HG03095 (cell line): ENCODE data around the gene SENP8.

Source experiments
- ATAC-seq: cut with Tn5 transposase; IDR thresholded peaks from one replicate; pipeline ENCODE4 v1.9.1; 2021; ENCODE audit warnings: moderate library complexity; ENCODE audit not compliant: unreplicated experiment

Gene SENP8

GRCh38 chr15:72173864-72174550 is 55.8 kb downstream of the SENP8 start:
- no peak for ATAC-seq

DNA sequence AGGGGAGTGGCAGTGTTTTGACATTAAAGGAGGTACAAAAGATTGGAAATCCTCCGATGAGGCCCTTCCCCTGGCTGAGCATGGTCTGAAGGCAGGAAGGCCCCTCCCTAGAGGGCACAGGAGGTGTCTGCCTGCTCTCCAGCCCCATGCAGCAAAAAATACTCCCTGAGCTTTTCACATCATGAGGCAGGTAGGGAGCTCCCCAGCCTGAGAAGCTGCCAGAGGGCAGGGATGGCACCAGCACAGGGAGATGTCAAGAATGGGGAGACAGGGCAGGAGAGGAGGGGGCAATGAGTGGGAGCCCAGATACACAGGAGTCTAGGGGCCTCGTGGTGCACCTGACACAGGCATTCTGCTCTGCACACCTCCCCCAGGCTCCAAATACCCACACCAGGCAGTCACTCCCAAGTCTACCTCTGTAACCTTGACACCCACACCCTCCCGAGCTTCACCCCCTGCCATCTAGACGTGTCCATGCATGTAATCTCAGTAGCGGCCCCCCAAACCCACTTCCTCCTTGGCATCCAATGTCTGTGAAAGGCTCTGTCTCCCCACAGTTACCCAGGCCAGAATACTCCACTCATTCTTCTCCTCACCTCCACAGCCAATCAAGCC is 56.5 kb downstream of the SENP8 start:
- no peak for ATAC-seq

DNA sequence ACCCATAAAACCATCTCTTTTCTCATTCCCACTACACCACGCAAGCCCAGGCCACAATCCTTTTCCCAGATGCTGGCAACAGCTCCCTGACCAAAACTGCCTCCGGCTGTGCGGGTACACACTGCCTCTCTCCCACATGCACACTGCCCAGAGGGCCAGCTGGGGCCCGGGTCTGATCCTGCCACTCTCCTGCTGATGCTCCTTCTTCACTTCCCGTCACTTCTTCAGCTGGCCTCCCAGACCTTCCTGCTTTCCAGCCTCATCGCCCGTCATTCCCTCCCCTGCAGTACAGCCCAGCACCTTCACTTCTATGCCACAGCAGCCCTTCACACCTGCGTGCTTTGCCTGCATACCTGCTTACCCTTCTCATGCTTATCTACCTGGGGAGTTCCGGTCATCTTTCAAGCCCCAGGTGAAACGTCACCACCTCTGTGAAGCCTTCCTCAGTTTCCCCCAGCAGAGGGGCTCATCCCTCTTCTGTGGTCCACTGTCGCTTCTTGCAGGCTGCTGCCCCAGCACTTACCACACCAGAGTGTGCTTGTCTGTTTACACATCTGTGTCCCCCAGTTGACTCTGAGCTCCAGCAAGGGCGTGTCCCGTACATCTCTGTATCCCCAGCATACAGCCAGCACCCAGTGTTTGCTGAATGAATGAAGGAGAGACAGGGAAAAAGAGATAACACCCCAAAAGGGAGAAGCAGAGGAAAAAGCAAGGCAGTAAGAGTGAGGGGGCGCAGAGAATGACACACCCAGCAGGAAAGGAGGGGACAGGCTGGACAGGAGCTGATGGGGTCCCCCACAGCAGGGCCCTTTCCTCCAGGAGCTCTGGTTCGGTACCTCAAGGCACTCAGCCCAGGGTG is 57.2 kb downstream of the SENP8 start:
- ATAC-seq = no peak

- ATAC-seq = no peak
Observed at GRCh38 chr15:72176159-72176558, 58.0 kb downstream of the SENP8 start.

DNA sequence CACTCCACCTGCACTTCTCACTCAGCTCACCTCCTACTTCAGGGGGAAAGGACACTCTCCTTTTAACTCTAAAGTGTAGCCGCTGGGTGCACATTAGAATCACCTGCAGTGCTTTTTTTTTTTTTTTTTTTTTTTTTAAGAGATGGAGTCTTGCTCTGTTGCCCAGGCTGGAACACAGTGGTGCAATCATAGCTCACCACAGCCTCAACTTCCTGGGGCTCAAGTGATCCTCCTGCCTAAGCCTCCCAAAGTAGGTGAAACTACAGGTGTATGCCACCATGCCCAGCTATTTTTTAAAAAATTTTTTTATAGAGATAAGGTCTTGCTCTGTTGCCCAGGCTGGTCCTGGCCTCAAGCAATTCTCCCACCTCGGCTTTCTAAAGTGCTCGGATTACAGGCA is 58.5 kb downstream of the SENP8 start:
- no peak for ATAC-seq

DNA sequence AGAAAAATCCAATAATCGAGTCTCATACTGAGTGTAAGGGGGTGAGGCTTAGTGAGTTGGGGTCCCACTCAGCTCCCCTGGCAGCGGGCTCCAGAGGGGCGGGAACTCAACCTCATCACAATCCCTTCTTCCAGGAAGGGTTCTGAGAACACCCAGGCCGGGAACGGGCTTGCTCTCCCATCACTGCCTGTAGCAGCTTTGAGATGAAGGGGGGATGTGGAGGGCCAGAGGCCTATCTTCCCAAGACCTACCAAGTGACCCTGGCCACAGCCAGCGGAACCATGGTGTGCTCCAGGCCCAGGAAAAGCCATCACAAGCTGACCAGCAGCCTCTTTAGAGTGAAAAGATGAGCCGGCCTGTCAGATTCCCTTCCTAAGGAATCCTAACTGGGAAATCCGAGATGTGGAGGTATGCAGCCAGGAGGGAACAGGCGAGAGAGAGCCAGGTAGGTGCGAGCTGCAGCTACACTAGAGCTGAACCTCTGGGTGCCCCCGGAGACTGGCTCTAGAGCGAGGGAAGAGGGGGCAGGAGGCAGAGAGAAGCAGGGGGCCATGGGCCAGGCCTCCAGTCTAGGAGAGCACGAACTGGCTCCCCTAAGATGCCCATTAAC is 60.9 kb downstream of the SENP8 start:
- no peak for ATAC-seq

- ATAC-seq = no peak
Observed at GRCh38 chr15:72179950-72180581, 61.9 kb downstream of the SENP8 start.

DNA sequence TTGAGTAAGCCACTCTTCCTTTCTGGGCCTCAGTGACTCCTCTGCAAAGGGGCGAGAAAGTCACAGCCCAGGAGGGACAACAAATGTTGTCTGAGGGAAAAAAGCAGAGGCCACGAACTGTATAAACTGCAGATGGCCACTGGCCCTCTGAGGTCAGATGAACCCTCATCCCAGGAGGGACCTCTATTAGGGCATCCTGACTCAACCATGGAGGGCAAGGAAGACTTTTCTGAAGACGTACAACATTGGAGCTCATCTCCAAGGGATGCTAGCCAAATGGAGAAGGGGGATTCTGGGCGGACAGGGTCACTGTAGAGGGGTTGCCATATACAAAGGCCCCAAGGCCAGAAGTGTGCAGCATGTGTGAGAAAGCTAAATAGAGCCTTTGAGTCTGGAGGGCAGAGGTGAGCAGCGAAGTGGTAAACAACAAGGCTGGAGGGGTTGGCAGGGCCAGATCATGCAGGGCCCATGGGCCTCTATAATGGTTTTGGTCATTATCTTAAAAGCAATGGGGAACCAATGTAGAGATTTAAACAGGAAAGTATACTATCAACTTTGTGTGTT is 62.6 kb downstream of the SENP8 start:
- ATAC-seq = no peak

GRCh38 chr15:72182244-72182643 is 64.0 kb downstream of the SENP8 start:
- no peak for ATAC-seq

- ATAC-seq = no peak
Observed at GRCh38 chr15:72182673-72183072, 64.5 kb downstream of the SENP8 start.

GRCh38 chr15:72183781-72184164 is 65.6 kb downstream of the SENP8 start:
- ATAC-seq = no peak

- ATAC-seq = no peak
Observed at GRCh38 chr15:72184165-72184811, 66.1 kb downstream of the SENP8 start.

GRCh38 chr15:72189250-72189902 is 71.2 kb downstream of the SENP8 start:
- ATAC-seq = no peak

DNA sequence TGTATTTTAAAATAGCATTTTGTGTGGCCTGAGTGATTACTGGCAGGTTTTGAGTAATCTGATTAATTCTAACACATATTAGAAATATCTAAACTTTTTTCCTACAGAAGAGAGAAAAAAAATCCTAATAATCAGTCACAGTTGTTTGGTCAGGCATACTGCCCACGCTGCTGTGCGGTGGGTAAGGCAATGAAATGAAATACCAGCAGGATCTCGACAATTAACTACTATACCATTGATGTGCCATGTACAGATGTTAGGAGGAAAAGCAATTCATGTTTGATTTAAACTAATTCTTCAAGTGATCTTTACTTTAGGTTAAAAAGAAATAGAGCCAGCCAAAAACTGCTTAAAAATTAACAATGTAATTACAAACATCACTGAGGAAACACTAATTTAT is 74.2 kb downstream of the SENP8 start:
- no peak for ATAC-seq
